HUDEP-2 (cell line): ENCODE data around the gene DENND1A.
A peak's percentile ranks its signal among the peaks of the same experiment; 100 is the strongest.

ENCODE experiments used
- DNase-seq, 76 experiments: peaks; one replicate each; lab custom pipeline; 2025; ENCODE audit not compliant: unreplicated experiment in 76 of 76; lab: John Stamatoyannopoulos, UW

The DENND1A gene

DNA sequence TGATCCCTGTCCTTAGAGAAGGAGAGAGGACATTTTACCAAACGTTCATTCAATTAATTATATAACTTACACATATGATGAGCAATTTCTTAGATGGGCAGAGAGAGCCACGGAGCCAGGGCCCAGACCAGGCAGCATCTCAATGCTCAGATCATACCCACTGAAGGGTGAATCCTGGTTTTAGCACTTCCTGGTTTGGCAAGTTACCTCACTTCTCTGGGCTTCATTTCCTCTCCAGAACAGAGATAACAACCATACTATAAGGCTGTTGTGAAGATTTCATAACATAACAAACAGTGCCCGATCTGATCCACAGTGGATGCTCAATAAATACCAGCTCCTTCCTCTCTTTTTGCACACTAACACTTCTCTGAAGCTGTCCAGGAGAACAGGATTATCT, 271.1 kb downstream of the DENND1A start:
- DNase-seq = no peak

- DNase-seq = no peak
These were observed 272.0 kb downstream of the DENND1A start for GRCh38 chr9:123657941-123658340.

DNA sequence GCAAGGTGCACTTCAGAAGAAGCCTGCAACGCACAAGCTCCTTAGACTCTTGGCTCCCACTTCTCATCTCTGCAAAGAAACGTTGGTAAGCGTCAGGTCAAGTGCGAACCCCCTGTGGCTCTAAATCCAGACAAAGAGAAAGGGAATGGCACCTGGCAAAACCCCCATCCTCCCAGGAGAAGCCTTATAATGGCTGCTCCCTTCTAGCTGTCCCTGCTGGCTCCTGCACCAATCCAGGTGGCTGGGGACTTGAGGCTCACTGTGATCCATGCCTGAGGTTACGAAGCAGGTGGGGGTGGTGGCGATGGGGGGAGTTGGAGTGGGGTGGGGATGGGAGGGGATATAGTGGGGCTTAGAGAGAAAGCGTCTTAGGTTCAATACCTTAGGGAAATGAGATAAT, 272.8 kb downstream of the DENND1A start:
- no peak for DNase-seq

DNA sequence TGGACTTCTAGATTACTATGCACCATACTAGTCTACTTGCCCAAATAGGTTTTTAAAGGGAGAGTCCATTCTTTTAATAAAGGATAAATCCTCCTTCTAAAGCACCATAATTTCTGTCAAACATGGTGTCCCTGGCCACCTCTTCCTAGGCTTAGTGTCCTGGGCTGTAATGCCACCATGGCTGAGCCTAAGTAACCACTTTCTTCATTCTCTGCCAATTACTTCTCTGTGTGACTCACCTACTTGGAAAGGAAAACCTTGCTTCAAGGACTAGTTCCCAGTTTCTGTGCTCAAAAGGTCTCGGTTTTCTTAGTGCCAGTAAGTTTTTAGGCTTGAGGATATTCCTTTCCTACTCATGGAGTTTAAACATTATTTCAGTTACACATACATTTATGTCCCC, 273.4 kb downstream of the DENND1A start:
- peak in 1 of 76 experiments; percentile 12 for DNase-seq

DNA sequence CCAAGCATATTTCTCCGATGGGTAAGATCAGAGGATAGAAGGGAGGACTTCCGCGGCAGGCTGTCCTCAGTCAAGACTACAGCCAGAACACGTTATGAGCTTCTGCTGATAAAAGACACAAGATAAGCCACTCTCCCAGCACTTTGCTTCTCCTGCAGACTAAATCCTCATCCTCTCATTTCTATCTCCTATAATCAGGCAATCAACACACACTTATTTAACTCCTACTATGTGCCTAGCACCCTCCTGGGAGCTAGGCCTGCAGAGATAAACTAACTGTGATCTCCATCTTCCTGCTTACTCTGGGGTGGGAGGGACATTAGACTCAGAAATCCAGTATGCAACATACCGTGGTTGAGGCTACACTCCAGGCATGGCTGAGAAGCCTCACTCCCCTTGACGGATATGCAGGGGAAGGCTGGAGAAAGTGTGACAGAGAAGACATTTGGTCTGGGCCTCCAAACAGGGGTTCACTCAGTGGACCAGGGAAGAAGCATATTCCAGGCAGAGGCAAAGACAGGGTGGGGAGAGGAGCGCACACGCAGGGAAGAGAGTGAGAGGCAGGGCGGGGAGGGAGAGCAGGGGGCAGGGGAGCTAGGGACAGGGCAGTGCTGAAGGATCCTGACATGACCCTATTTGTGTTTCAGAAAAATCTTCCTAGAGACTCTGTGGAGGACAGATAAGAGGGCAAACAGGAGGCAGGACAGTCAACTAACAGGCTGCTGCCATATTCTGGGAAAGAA, 274.1 kb downstream of the DENND1A start:
- peak in 11 of 76 experiments; percentile 4 to 30 (median 12) for DNase-seq

GRCh38 chr9:123654994-123655637, 274.8 kb downstream of the DENND1A start:
- DNase-seq = no peak

DNA sequence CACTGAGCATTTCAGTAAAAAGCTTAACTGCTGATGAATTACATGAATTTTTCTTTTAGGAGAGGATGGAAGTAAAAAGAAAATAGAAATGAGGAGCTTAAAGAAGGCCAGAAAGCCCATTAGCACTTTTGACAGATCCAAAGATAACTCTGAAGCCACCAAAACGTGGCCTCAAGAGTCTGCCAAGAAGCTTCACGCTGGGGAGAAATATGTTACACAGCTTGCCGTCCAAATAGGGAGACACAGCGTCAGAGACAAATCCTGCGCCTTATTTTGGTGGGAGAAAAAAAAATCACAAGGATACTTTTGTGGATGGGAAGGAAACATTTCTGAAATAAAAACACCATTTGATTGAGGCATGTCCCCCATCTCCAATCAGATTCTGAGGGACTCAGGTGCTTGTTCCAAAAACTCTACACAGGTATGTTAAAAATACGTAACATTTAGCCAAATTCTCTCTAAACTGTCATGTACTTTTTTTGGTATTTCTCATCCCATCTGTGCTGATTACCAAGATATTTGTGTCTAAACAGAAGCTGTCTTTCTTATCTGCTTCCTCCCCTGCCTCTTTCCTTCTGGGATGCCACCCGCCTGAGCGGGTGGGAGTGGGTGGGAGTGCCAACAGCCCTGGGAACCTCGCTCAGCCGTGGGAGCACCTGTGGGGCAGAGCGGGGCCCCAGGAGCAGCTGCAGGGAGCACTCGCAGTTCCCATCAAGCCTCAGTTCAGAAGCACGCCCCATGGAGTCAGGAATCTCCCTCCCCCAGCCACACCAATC, 275.5 kb downstream of the DENND1A start:
- DNase-seq = no peak

DNA sequence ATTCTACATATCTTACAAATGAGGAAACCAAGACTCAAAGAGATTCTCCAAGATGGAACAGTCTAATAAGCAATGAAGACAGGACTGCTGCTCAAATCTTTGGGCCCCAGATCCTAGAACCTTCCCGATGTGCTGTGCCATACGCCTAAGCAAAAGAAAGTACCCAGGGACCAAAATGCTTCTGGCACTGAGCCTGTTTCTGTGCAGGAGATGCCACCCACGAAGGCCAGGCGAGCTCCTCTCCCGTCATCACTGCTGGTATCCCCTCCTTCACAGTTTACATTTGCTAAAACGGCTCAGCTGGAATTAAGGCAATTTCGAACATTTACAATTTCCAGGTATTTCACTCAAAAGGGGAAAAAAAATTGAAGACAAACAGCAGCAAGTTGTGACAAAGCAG, 277.5 kb downstream of the DENND1A start:
- DNase-seq = no peak

- DNase-seq = no peak
These were observed 278.1 kb downstream of the DENND1A start for GRCh38 chr9:123651871-123652270.

GRCh38 chr9:123651273-123651672, 278.7 kb downstream of the DENND1A start:
- no peak for DNase-seq

- DNase-seq = no peak
These were observed 280.0 kb downstream of the DENND1A start for GRCh38 chr9:123649909-123650308.

- DNase-seq = no peak
These were observed 282.8 kb downstream of the DENND1A start for GRCh38 chr9:123647145-123647544.

- no peak for DNase-seq
These were observed 284.2 kb downstream of the DENND1A start for GRCh38 chr9:123645762-123646161.

DNA sequence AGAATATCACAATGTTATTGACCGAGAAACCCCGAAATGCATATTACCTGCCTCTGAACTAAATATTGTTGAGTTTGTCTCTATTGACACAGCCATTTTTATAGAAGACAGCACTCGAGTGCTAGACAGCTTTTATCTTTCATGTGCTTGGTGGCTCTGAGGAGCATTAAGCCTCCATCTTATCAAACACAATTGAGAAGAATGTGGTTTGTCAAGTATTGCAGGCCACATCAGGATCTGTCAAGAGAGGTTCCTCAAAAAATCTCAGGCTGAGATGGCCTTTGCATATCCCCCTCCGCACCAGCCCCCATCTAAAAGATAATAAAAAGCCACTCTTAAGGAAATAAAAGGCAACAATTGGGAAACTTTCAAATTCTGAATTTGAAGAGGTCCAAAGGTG, 284.8 kb downstream of the DENND1A start:
- DNase-seq = no peak

GRCh38 chr9:123643518-123643917, 286.4 kb downstream of the DENND1A start:
- DNase-seq = no peak

DNA sequence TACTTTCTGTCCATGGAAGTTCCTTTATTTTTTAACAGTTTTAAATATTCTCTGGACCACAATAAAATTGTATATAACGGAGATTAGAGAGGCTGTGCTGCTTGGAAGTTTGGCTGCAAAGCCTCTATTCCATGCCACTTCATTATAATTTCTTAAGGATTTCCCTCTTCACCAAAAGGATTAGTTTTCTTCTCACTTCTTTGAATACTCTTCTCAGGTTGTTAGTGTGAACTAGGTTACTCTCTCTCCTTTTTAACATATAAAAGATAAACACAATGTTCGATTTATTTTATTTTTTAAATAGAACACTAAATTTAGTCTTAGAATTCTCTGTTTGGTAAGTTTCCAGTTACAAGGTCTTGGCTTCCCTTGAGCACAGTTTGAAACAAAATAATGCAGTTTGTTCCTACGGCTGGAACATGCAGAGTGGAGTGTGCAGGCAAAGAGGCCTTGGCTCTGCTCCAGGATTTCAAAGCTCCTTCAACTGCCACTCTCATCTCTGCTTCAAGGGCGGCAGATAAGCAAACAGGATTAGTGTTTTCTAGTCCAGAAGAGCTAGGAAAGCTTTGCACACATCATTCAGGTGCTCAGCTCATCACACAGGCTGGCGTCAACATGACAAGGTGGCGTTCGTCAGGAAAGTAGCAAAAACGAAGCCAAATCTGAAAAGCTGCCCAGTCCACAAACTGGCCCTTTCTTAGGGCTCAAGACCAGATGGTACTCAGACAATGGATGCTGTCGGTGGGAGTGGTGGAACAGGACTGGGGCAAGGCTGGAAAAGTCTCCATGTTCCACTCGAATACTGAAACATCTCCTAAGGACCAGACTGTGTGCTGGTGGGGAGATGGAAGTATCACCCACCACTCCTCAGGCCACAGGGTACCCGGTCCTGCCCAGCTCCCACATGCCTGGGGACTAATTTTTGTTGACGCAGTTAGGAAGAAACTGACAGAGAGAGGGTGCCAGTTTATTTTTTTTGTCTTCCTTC, 287.3 kb downstream of the DENND1A start:
- DNase-seq = peak in 57 of 76 experiments; percentile 4 to 72 (median 33)

GRCh38 chr9:123640792-123641222, 289.1 kb downstream of the DENND1A start:
- no peak for DNase-seq

DNA sequence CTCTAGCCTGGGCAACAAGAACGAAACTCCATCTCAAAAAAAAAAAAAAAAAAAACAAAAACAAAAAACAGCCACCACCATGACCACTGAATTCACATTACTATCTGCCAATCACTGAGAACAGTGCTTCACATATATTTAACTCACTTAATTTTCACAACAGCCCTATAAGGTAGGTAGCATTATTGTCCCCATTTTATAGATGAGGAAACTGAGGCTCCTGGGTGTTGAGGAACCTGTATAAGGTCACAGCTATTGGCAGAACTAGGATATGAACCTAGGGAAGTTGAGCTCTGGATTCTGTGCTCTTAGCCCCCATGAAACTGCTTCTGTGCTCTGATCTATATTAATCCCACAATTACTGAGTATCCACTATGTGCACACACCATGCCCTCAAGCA, 290.2 kb downstream of the DENND1A start:
- no peak for DNase-seq

- peak in 9 of 76 experiments; percentile 1 to 45 (median 24) for DNase-seq
These were observed 291.8 kb downstream of the DENND1A start for GRCh38 chr9:123637945-123638634.

DNA sequence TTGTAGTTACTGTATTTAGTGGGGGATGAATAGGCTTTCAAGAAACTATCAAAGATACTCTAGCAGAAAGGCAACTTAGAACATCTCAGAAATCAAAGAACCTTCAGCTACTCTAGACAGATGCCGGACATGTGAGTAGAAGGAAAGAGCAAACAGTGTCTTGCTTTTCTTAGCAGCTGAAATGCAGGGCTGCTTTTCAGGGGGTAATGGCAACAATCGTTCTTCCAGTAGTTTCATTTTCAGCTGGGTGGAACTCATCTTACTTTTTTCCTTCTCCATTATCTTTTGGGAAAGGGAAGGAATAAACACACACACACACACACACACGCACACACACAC, 292.4 kb downstream of the DENND1A start:
- no peak for DNase-seq
